ENCODE results near the gene SEC24B. TPM values are rescaled to one million over a fixed set of nuclear protein-coding genes. Genes with fewer than 3 reads are reported as not detected.
"Not testable (repeated sequence)": the region's sequence is repeated elsewhere in the genome, so short reads cannot be mapped to it uniquely, and the experiment has no call there.

SEC24B gene
- total RNA-seq, 2 experiments from 2014 or later, result 25.8 to 26.0 TPM

GRCh38 chr4:109578846-109579245 lies 145.2 kb downstream of the SEC24B start:
- no peak for TF ChIP-seq CTCF (IDR thresholded peaks at IDR 0.05)
- Mint-ChIP-seq H3K9me3 (peaks cover 15% of the 10 kb centered on the region), H3K4me1 (ENCODE audit: low read depth) (peaks cover 52% of the 10 kb centered on the region), H3K27me3 (no peaks in the 10 kb centered on the region), H3K27ac (peak overlapping the region; percentile 43), H3K4me3 (no peak overlapping the region), H3K36me3 (ENCODE audit: low read depth) (peaks cover 41% of the 10 kb centered on the region)
- intact Hi-C loops (cut with micrococcal nuclease), result no loop called here
- DNase-seq (no peak), ATAC-seq (no peak)
- ChIA-PET CTCF (no interaction called here), POLR2A (interaction anchor here (0.6 kb wide), 1 partner anchor 170 kb away, joined by 3 read pairs; no protein-coding TSS in a partner anchor)

- peaks cover 47% of the 10 kb centered on the region for H3K36me3 Mint-ChIP-seq (ENCODE audit: low read depth)
- H3K9me3 Mint-ChIP-seq, result peaks cover 17% of the 10 kb centered on the region
- ATAC-seq; POLR2A ChIA-PET; CTCF ChIA-PET; DNase-seq; H3K4me3 Mint-ChIP-seq; H3K27ac Mint-ChIP-seq; H3K27me3 Mint-ChIP-seq; intact Hi-C loops (cut with micrococcal nuclease): not testable (repeated sequence)
- peaks cover 50% of the 10 kb centered on the region for H3K4me1 Mint-ChIP-seq (ENCODE audit: low read depth)
Observed at GRCh38 chr4:109579997-109580396, 146.4 kb downstream of the SEC24B start.

GRCh38 chr4:109588176-109588575 lies 154.6 kb downstream of the SEC24B start:
- POLR2A ChIA-PET, result interaction anchor here (0.6 to 1.6 kb wide), 4 partner anchors 28 to 140 kb away, joined by 3 to 10 read pairs (median 4); partner anchors contain the start of gene MCUB
- peak overlapping the region; percentile 50 for H3K4me3 Mint-ChIP-seq
- CTCF ChIA-PET, result interaction anchor here (0.6 to 1.8 kb wide), 6 partner anchors 11 to 155 kb away, joined by 3 to 7 read pairs (median 4); partner anchors contain the start of gene PLA2G12A
- H3K9me3 Mint-ChIP-seq, result peaks cover 6% of the 10 kb centered on the region
- ATAC-seq (peak; percentile 99), DNase-seq (peak; percentile 83)
- TF ChIP-seq CTCF (IDR thresholded peaks at IDR 0.05), result no peak
- H3K27me3 Mint-ChIP-seq, result no peaks in the 10 kb centered on the region
- intact Hi-C loops (cut with micrococcal nuclease), result no loop called here
- H3K36me3 Mint-ChIP-seq (ENCODE audit: low read depth), result peaks cover 40% of the 10 kb centered on the region
- peak overlapping the region; percentile 86 for H3K27ac Mint-ChIP-seq
- H3K4me1 Mint-ChIP-seq (ENCODE audit: low read depth), result peaks cover 66% of the 10 kb centered on the region

GRCh38 chr4:109589119-109589518 lies 155.5 kb downstream of the SEC24B start:
- H3K36me3 Mint-ChIP-seq (ENCODE audit: low read depth), result peaks cover 35% of the 10 kb centered on the region
- peaks cover 65% of the 10 kb centered on the region for H3K4me1 Mint-ChIP-seq (ENCODE audit: low read depth)
- CTCF ChIA-PET, result interaction anchor here (0.6 to 1.8 kb wide), 3 partner anchors 10 to 156 kb away, joined by 3 to 7 read pairs (median 6); partner anchors contain the start of gene SEC24B

GRCh38 chr4:109589605-109590004 lies 156.0 kb downstream of the SEC24B start:
- H3K27me3 Mint-ChIP-seq, result no peaks in the 10 kb centered on the region
- no peak for DNase-seq
- ChIA-PET POLR2A (interaction anchor here (1.0 kb wide), 1 partner anchor 25 kb away, joined by 3 read pairs; no protein-coding TSS in a partner anchor), CTCF (interaction anchor here (1.1 kb wide), 1 partner anchor 9 kb away, joined by 4 read pairs; no protein-coding TSS in a partner anchor)
- H3K9me3 Mint-ChIP-seq, result peaks cover 4% of the 10 kb centered on the region
- peak overlapping the region; percentile 86 for H3K27ac Mint-ChIP-seq
- H3K4me3 Mint-ChIP-seq, result no peak overlapping the region
- no peak for TF ChIP-seq CTCF (IDR thresholded peaks at IDR 0.05)
- intact Hi-C loops (cut with micrococcal nuclease), result no loop called here
- peaks cover 32% of the 10 kb centered on the region for H3K36me3 Mint-ChIP-seq (ENCODE audit: low read depth)
- peaks cover 61% of the 10 kb centered on the region for H3K4me1 Mint-ChIP-seq (ENCODE audit: low read depth)
- no peak for ATAC-seq

More at GRCh38 chr4:109589119-109589518, 155.5 kb downstream of the SEC24B start:
- ATAC-seq (no peak), DNase-seq (no peak)
- H3K4me3 Mint-ChIP-seq, result no peak overlapping the region
- POLR2A ChIA-PET, result interaction anchor here (0.7 to 1.6 kb wide), 3 partner anchors 12 to 29 kb away, joined by 3 to 10 read pairs (median 3); partner anchors contain the start of gene MCUB
- no peak for TF ChIP-seq CTCF (IDR thresholded peaks at IDR 0.05)
- H3K27ac Mint-ChIP-seq, result peak overlapping the region; percentile 86
- intact Hi-C loops (cut with micrococcal nuclease), result no loop called here
- peaks cover 5% of the 10 kb centered on the region for H3K9me3 Mint-ChIP-seq
- no peaks in the 10 kb centered on the region for H3K27me3 Mint-ChIP-seq

Small RNA genes lying within 50 kb of the gene (microRNA-seq; reads per million reads assigned to microRNA genes)
- 23.3 reads per million, percentile 49 among the genes with 10 or more reads in this experiment for gene MIR576 (ENCODE audit: borderline microRNAs expressed, borderline replicate concordance)

Other genes with a start within 250 kb of the SEC24B start
- not detected for gene COL25A1, start 131.2 kb upstream of the SEC24B start, total RNA-seq
- 10 to 100 TPM; 62.3 to 65.3 TPM for gene MCUB, start 126.4 kb downstream of the SEC24B start, total RNA-seq